Inflammatory macrophage treated with lipopolysaccharide for 1 hour (primary cell): ENCODE results near the gene BUD23.
"Not testable (repeated sequence)": the region's sequence is repeated elsewhere in the genome, so short reads cannot be mapped to it uniquely, and the experiment has no call there.

Experiments used
- DNase-seq, 2 donors: peaks; one replicate each; pipeline ENCODE4 v3.0.0-alpha.2; 2020 to 2022

BUD23 gene, protein sequence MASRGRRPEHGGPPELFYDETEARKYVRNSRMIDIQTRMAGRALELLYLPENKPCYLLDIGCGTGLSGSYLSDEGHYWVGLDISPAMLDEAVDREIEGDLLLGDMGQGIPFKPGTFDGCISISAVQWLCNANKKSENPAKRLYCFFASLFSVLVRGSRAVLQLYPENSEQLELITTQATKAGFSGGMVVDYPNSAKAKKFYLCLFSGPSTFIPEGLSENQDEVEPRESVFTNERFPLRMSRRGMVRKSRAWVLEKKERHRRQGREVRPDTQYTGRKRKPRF

DNA sequence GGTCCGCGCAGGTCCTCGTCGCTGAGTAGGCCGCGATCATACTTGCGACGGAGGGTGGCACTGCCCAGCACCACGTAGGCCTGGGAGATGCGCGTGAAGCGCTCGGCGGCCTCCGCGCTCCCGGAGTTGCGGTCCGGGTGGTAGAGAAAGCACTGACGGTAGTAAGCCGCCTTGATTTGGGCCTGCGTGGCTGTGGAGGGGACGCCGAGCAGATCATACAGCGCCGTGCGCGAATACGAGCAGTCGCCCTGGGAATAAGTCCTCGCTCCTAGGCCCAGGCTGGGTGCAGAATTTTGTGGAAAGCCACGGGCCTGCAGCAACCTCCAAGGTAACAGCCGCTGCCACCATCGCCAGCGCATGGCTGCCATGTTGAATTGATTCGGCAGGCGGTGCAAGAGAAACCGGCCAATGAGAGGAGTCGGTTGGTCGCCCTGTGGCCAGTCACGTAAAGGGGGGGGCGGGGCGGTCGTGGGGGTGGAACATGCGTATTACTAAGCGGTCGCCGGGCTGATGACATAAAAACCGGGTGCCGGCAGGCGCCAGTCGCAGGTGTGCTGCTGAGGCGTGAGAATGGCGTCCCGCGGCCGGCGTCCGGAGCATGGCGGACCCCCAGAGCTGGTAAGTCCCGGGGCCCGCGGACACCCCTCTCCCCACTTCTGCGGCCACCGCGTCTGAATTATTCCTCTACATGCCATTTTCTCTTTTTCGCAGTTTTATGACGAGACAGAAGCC lies at the start of gene BUD23, which contains the start of gene DNAJC30:
Gene BUD23 (plus strand): TSS at position 542 of the 732 bp plus-strand sequence. CDS start 29 bp downstream, at position 571.
Gene DNAJC30 (minus strand): TSS at position 398 of the 732 bp plus-strand sequence. CDS start 30 bp downstream, at position 368.
- DNase-seq = peak; percentile 90 to 93

DNA sequence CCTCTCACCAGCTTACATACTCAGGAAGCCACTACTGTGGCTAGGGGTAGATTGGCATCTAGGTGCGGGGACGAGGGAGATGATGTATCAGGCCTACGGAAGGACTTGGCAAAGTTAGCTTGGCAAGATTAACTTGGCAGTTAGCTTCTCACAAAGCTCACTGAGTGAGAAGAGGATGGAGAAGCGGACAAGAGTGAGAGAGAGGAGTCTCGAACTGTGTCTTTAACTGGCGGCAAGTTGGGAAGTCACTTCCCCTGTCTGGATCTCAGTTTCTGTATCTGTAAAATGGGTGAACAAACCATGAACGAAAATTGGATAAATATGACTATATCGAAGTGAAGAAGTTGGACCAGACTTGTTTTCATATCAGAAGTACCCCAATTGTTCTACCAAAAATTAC lies 49.6 kb upstream of the BUD23 start:
- no peak for DNase-seq

DNA sequence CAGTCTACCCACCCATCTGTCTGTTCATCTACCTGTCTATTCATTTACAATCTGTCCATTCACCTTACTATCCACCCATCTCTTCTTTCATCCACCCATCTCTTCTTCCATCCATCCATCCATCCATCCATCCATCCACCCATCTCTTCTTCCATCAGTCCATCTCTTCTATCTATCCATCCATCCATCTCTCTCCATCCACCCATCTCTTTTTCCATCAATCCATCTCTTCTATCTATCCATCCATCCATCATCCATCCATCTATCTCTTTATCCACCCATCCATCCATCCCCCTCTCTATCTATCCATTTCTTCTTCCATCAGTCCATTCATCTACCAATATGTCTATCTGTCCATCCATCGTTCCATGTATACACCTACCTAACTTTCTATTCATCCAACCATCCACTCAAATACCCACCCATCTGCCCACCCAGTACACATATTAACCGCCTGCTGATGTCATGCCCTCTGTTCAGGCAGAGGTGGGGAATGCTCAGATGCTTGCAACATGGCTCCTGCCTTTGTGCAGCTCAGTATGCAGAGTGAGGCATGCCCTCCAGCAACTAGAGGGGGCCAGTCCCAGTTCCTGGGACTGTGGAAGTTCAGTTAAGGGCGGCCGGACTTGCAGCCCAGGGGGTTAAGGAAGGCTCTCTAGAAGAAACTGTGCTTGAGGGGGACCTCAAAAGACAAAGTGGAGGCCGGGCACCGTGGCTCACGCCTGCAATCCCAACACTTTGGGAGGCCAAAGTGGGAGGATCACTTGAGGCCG lies 47.8 kb upstream of the BUD23 start:
- no peak for DNase-seq

DNA sequence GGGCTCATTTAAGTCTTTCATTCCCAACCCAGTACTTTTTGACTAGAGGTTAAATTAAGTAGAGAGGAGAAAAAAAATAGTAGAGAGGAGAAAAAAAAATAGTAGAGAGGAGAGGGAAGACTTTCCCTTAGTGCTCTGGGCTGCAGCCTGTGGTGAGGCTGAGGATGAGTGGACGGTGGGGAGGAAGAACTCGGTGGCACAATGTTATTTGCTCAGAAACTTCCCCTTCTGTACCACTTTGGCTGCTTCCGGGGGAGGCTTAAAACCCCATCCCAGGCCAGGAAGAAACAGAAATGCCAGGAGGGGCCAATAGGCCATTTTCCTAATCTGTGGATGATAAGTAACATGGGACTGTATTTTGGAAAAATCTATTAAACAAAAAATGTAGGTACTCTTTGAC lies 44.5 kb upstream of the BUD23 start:
- peak in 1 of 2 donors; percentile 7 for DNase-seq

DNA sequence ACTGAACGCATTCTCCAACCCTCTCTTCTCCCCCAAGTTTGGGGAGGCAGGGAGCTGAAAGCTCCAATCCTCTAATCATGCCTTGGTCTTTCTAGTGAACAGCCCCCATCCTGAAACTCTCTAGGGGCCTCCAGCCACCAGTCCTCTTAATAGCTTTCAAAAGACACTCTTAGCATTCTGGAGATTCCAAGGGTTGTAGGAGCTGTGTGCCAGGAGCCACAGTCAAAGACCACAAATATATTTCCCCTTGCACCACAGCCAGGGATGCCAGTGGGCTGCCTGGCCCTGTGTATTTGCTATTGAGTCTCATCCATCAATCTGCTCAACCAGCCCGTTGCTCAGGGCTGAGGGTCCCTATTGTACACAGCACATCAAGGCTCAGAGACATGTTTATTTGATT lies 40.6 kb upstream of the BUD23 start:
- DNase-seq = no peak

GRCh38 chr7:73644688-73645286 lies 38.6 kb upstream of the BUD23 start:
- no peak for DNase-seq

DNA sequence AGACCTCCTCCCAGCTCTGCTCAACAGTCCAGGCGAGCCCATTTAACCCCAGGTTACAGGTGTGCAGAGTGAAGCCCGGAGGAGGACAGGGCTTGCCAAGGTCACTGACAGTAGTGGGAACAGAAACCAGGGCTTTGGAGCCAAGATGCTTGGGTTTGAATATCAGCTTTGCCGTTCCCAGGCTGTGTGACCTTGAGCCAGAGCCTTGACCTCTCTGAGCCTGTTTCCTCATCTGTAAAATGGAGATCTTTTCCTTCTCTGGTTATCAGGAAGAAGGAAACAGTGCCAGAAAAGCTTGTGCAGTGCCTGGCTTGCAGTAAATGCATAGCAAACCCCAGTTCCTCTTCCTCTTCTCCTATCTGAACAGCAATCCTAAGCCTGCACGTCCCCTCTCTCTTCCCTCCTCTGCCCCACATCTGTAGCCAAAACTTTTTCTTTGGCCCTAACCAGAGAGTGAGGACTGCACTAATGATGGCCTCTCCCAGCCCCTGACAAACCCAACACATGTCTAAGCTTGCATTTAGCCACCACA lies 37.7 kb upstream of the BUD23 start:
- DNase-seq = peak in 1 of 2 donors; percentile 17

GRCh38 chr7:73646785-73647724 lies 36.3 kb upstream of the BUD23 start:
- no peak for DNase-seq

DNA sequence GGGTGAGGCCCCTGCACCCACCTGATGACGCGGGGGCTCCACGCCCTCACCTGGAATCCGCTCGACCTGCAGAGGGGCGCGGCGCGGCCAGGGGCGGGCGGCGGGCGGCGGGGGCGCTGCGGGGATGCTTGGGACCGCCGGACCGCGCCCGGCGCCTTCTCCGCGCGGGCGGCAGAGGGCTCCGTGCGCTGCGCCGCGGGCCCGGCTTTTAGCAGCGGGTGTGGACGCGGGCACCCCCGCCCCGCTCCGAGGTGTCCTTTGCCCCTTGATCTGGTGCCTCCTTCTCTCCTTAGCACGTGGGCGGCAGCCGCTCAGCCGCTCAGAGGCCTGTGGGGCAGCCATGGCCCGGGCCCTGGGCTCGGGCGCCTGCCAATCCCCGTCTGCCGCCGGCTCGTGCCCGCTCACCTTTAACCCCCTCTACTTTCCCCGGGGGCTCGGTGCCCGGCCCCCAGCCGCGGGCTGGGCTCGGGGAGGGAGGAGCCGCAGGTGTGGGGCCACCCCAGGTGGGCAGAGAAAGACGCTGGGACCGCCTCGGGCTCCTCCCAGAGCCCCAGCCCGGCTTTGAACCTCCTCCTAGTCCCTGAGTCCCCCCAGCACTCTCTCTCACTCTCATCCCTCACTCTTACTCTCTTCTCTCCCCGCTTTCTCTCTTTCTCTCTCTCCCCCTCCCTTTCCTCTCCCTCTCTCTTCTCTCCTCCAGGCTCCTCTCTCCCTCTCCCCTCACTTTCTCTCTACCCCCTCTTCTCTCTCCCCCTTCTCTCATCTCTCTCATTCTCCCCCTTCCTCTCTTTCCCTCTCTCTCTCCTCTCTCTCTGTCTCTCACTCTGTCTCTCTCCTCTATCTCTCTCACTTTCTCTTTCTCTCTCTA lies 35.4 kb upstream of the BUD23 start:
- DNase-seq = no peak

DNA sequence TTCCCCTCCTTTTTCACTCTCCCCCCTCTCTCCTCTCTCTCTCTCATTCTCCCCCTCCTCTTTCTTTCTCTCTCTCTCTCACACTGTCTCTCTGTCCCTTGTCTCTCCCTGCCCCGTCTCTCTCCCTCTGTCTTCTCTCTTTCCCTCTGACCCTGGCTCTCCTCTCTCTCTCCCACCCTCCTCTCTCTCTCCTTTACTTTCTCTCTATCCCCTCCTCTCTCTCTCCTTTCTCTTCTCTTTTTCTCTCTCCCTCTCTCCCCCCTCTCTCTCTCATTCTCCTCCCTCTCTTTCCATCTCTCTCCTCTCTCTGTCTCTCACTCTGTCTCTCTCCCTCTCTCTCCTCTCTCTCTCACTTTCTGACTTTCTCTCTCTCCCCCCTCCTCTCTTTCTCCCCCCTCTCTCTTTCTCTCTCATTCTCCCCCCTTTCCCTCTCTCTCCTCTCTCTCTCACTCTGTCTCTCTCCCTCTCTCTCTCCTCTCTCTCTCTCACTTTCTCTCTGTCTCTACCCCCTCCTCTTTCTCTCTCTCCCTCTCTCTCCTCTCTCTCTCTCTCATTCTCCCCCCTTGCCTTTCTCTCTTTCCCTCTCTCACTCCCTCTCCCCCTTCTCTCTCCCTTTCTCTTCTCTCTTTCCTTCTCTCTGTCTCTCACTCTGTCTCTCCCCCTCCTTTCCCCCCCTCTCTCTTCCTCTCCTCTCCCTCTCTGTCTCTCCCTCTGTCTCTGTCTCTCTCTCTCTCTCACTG lies 34.6 kb upstream of the BUD23 start:
- DNase-seq = no peak

DNA sequence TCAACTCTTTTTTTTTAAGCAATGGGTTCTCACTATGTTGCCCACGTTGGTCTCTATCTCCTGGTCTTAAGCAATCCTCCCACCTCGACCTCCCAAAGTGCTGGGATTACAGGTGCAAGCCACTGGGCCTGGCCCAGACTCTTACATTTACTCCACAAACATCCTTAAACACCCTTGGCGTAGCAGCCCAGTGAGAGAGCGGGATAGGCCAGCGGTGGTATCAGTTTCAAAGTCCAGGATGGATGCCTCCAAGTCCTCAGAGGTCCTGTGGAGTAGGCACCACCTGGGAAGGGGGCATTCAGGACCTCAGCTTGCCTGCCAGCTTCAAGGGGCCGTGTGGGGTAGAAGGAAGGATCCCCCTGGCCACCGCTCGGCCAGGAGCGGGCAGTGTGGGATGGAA lies 33.8 kb upstream of the BUD23 start:
- no peak for DNase-seq

DNA sequence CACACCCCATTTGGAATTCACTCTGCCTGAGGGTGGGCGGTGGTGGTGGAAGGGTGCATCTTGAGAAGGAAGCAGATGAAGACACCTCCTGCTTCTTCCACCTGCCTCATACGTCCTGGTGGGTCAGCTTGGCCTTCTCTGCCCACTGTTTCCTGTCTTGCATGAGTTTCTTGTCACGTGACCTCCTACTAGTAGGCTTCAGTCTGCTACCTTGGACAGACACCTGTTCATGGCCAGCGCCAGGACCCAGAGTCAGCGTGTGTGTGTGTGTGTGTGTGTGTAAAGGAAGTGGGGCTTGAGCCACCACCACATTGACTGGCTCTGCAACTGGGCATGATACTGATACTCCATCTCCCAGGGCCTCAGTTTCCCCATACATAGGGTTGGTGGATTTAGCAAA lies 32.9 kb upstream of the BUD23 start:
- DNase-seq = no peak

GRCh38 chr7:73652541-73652949 lies 30.9 kb upstream of the BUD23 start:
- DNase-seq = no peak

DNA sequence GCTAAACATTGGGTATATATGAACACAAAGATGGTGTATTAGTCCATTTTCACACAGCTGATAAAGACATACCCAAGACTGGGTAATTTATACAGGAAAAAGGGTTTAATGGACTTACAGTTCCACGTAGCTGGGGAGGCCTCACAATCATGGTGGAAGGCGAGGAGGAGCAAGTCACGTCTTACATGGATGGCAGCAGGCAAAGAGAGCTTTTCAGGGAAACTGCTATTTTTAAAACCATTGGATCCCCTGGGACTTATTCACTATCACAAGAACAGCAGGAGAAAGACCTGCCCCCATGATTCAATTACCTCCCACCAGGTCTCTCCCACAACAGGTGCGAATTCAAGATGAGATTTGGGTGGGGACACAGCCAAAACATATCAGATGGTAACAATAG lies 28.1 kb upstream of the BUD23 start:
- DNase-seq = not testable (repeated sequence)

DNA sequence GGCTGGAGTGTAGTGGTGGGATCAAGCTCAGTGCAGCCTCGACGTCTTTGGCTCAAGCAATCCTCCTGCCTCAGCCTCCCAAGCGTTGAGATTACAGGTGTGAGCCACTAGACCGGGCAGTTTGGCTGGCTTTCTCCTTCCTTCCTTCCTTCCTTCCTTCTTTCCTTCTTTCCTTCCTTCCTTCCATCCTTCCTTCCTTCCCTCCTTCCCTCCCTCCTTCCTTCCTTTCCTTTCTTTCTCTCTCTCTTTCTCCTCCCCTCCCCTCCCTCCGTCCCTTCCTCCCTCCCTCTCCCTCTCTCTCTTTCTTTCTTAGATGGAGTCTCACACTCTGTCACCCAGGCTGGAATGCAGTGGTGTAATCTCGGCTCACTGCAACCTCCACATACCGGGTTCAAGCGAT lies 23.4 kb upstream of the BUD23 start:
- no peak for DNase-seq

- not testable (repeated sequence) for DNase-seq
These were observed 22.8 kb upstream of the BUD23 start for GRCh38 chr7:73660594-73660993.

DNA sequence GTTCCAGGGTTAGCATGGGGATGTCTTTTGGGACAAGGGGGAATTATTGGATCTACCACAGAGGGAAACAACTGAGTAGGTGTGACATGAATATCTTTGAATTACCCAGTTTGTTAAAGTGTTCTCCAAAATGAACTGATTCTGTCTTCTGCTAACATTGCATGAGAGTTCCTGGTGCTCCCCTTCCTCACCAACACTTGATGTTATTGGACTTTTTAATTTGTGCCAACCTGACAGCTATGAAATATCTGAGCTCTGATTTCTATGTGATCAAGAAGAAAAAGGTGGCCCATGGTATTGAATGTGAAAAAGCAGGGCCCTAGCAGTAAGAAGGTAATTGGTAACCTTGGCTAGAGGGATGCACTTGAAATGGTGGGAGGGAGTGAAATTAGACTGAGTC lies 20.4 kb upstream of the BUD23 start:
- DNase-seq = no peak

DNA sequence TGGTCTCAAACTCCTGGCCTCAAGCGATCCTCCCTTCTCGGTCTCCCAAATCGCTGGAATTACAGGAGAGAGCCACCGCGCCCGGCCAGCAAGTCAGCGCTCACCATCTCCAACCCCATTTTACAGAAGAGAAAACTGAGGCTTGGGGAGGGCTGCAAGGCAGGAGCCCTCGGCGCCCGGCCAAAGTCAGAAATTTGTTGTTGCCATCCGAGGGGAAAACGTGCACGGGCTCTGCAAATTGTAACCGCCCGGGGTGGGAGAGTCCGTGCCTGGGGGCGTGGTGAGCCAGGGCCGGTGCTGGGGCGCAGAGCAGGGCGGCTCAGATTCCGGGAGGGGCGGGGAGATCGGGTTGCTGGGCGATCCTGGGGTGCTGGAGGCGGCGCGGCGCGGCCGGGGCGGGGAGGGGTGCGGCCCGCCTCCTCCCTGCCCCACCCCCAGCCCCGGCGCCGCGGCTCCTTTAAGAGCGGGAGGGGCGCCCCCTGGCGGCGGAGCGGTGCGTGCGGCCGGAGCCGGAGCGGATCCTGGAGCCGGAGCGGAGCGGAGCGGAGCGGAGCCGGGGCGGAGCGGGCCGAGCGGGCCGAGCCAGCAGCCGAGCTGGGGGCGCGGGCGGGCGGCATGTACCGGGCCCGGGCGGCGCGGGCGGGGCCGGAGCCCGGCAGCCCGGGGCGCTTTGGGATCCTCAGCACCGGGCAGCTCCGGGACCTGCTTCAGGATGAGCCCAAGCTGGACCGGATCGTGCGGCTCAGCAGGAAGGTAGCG lies 15.9 kb upstream of the BUD23 start, which contains the start of gene VPS37D:
Gene VPS37D (plus strand): TSS at position 488 of the 759 bp plus-strand sequence. CDS start 128 bp downstream, at position 616.
- peak; percentile 70 to 97 for DNase-seq
